NAMALWA (cell line): ENCODE measurements around the gene CHMP5.

ENCODE experiments used
- DNase-seq: peaks from one replicate; pipeline ENCODE4 v3.0.0-alpha.2; 2015; ENCODE audit warnings: low spot score

The CHMP5 gene

GRCh38 chr9:33318225-33318624 lies 53.4 kb downstream of the CHMP5 start:
- DNase-seq, result no peak

- no peak for DNase-seq
These were observed 53.9 kb downstream of the CHMP5 start for GRCh38 chr9:33318781-33319180.

GRCh38 chr9:33320230-33320567 lies 55.4 kb downstream of the CHMP5 start:
- DNase-seq, result no peak

- no peak for DNase-seq
These were observed 55.9 kb downstream of the CHMP5 start for GRCh38 chr9:33320568-33321261.

DNA sequence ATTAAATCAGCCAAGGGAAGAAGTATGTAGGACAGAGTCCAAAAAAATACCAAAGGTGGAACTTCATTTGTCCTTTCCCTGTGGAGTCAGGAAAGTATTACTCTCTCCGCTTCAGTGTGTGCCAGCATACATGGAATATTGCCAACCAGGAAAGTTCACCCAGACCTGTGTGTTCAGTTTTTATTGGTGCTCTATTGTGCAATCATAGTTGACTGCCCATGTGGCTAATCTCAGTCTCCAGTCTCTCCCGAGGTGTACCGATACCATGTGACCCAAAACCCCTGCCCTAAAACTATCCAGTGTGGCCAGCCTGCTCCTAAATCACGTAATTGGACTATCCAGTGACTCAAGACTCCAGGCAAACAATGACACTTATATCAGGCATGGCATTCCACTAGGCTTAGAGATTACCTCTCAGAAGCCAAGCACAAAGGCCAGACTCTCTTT lies 64.3 kb downstream of the CHMP5 start:
- no peak for DNase-seq

DNA sequence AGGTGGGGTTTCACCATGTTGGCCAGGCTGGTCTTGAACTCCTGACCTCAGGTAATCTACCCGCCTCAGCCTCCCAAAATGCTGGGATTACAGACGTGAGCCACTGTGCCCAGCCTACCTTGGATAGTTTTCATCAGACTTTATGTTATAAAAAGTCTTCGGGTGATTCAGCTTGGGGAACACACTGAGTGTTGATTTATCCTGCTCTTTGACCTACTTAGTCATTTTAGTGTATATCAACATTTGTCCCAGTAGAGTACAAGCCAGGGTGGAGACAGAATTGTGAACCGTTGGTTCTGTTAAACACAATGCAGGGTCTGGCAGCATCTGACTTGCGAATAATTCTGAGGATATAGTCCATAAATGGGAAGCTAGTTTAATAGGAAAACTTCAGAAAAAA lies 65.1 kb downstream of the CHMP5 start:
- DNase-seq, result no peak

DNA sequence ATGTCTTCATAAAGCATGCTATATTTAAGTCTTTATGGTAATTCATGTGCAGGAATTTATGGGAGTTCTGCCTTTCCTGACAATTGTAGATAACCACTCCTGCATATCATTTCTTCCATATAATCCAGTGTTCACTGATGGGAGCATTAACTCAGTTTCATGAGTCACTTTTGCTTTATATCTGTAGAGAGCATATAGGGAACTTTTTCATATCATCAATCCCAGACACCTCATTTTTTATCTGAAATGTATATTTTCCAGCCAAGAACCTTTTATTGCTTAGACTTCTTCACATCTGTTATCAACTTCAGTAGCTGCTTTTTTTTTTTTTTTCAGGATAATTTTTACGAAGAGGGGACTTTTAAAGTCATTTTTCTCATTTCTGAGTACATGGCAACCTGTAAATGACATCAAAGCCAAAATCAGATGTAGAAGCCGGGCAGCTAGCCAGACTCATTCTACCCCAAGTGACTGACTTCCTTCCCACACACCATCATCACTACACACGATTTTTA lies 66.6 kb downstream of the CHMP5 start:
- DNase-seq, result no peak
